ENCODE measurements around the gene OR8S1.
"Not testable (repeated sequence)": the region's sequence is repeated elsewhere in the genome, so short reads cannot be mapped to it uniquely, and the experiment has no call there.

Gene OR8S1, protein sequence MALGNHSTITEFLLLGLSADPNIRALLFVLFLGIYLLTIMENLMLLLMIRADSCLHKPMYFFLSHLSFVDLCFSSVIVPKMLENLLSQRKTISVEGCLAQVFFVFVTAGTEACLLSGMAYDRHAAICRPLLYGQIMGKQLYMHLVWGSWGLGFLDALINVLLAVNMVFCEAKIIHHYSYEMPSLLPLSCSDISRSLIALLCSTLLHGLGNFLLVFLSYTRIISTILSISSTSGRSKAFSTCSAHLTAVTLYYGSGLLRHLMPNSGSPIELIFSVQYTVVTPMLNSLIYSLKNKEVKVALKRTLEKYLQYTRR

DNA sequence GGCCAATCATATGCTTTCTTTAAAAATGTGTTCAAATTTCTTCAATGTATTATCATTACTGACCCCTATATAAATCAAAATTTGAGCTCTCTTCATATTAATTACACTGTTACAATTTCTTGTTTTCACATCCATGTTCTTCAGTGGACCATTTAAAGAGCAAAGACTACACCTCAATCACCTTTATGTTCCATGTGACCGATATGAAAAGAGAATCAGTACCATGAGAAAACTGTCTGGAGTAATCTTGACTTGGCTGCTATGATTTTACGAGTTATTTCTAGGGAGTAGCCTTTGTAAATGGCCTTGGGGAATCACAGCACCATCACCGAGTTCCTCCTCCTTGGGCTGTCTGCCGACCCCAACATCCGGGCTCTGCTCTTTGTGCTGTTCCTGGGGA is at the start of gene OR8S1:
TSS of gene OR8S1 (plus strand) at position 301 of the 400 bp plus-strand sequence. CDS start at position 301, 0 bp downstream.
- DNase-seq: no peak

DNA sequence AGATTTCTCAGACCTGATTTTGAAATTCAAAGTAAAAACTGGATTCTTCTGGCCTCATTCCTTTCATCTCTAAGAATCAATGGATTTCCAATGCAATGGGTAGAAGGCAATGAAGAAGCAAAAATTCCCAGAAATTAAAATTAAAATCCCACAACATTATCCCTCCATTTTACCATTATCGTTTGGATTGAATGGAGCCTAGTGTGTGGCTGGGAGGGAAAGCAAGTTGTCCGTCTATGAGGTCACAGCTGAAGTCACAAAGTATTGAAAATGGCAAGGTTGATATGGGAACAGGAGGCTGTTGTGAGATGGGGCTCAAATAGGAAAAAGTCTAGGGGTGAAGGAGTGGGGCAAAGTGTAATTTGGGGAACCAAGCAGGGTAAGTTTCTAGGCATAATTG is 43.2 kb upstream of the OR8S1 start, which contains the start of gene C12orf54:
TSS of gene C12orf54 (plus strand) at position 301 of the 400 bp plus-strand sequence. CDS start 799 bp downstream, outside the sequence.
- no peak for DNase-seq

DNA sequence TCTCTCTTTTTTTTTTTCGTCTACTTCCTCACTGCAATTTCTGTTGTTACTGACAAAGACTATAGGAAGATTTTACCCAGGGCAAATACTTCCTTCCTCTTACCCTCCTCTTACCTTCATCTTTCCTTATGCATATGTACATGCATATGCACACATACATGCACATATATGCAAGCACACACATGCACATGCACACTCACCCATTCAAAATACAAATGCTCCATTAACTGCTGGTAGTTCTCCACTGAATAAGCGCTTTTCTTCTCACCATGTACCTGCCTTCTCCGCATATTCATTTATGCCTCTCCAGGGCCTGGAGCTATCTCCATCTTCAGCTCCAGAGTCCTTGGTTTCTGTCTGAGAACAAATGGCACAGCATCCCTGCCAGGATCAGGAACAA is 42.5 kb upstream of the OR8S1 start:
- no peak for DNase-seq

DNA sequence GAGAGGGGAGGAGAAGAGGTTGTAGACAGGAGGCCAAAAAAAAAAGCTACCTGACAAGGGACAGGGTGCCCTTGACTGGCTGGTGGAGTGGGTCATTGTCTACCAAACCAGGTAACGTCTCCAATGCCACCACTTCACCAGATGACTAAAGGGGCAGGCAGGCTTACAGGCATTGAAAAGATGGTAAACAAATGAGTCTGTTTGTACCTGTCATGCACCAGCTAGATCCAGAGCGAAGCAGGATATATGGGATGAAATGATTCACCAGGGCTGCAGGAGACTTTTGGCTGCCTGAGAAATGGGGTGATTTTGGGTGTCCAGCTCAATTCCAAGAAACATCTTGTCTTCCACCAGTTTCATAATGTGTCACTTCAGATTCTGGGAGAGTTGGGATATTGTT is 39.2 kb upstream of the OR8S1 start:
- no peak for DNase-seq

DNA sequence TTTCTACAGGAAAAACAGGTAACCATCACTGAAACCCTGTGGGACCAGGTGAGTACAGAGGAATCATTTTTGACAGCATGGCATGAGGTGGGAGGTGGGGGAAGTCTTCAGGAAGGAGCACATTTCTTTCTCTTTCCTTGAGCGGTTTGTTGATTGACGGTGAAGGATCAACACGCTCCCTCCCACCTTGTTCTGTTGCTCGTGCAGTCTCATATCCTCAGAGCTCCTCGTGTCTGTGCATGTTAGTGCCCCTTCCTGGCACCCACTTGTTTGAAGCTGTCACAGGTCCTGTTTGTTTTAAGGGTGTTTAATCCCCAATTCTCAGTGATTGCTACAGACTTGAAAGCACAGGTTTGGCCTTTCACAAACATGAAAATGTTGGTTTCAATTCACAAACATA is 38.8 kb upstream of the OR8S1 start:
- no peak for DNase-seq

DNA sequence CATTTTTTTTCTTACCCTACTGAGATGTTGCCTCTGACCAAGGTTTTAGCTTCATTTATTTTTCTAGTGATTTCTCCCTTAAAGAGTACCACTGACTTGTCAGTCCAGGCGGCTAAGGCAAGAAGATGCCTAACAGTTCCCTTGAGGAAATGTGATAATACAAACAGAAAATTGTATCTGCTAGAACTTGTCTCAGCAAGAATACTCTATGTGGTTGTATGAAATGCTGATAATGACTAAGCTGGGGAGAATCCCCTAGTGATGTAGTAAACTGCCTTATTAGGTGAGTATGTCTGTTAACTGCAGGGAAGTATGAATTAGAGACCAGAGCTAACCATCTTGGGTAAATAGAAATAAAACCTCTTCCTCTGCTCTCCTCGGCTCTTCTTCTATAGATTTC is 36.4 kb upstream of the OR8S1 start:
- no peak for DNase-seq

DNA sequence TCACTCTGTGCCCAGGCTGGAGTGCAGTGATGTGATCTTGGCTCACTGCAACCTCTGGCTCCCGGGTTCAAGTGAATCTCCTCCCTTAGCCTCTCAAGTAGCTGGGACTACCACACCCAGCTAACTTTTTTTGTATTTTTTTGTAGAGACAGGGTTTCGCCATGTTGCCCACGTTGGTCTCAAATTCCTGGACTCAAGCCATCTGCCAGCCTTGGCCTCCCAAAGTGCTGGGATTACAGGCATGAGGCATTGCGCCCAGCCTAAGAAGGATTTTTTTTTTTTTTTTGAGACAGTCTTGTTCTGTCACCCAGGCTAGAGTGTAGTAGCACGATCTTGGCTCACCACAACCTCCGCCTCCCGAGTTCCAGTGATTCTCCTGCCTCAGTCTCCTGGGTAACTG is 36.0 kb upstream of the OR8S1 start:
- DNase-seq: not testable (repeated sequence)

DNA sequence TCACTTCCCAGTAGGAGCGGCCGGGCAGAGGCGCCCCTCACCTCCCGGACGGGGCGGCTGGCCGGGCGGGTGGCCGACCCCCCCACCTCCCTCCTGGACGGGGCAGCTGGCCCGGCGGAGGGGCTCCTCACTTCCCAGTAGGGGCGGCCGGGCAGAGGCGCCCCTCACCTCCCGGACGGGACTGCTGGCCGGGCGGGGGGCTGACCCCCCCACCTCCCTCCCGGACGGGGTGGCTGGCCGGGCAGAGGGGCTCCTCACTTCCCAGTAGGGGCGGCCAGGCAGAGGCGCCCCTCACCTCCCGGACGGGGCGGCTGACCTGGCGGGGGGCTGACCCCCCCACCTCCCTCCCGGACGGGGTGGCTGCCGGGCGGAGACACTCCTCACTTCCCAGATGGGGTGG is 25.2 kb upstream of the OR8S1 start:
- DNase-seq: not testable (repeated sequence)

DNA sequence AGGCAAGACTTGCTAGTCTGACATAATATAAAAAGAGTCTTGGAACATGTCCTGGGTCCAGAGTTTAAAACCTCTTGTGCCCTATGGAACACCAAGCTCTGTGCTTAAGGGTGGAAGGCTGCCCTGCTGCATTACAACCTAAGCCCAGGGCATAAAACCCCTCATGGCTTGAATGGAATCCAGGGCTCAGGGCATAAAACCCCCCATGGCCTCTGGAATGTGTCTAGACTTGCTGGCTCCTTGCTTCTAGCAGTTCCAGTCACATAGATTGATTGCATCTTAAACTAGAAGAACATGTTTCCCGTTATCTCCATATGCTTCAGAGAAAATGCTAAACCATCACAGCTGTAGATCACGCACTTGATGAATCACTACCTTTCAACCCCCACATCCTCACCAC is 18.6 kb upstream of the OR8S1 start:
- DNase-seq: not testable (repeated sequence)

DNA sequence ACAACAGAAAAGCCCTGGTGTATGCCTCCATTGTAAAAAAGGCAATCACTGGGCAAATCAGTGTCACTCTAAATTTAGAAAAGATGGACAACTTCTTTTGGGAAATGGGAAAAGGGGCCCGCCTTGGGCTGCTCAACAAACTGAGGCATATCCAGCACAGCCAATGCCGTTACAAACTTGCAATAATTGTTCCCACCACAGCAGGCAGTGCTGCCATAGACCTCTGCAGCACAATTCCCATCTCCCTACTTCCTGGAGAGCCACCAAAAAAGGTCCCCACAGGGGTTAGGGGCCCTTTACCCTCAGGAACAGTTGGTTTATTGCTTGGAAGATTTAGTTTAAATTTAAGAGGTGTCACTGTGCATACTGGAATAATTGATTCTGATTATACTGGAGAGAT is 16.4 kb upstream of the OR8S1 start:
- no peak for DNase-seq

DNA sequence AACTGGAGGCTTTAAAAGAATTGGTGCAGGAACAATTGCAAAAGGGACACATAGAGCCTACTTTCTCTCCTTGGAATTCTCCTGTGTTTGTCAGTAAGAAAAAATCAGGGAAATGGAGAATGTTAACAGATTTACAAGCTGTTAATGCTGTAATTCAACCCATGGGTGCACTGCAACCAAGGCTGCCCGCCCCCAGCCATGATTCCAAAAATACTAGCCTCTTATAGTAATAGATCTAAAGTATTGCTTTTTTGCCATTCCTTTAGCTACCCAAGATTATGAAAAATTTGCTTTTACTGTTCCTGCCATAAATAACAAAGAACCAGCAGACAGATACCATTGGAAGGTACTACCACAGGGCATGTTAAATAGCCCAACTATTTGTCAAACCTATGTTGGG is 15.3 kb upstream of the OR8S1 start:
- no peak for DNase-seq

DNA sequence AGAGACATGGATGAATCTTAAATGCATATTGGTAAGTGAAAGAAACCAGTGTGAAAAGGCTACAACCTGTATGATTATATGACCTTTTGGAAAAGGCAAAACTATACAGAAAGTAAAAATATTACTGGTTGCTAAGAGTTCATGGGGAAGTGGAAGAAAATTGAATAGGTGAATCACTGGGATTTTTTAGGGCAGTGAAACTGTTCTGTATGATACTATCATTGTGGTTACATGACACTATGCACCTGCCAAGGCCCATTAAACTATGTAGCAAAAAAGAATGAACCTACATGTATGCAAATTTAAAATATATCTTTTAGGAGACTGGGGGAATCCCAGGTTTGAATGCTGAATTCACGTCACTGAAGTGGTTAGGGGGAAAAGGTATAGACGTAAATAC is 12.6 kb upstream of the OR8S1 start:
- DNase-seq: no peak

DNA sequence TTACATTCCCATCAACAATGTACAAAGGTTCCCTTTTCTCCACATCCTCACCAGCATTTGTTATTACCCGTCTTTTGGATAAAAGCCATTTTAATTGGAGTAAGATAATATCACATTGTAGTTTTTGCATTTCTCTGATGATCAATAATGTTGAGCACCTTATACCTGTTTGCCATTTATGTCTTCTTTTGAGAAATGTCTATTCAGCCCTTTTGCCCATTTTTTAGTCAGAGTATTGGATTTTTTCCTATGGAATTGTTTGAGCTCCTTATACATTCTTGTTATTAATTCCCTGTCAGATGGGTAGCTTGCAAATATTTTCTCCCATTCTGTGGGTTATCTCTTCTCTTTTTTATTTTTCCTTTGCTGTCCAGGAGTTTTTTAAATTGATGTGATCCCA is 10.7 kb upstream of the OR8S1 start:
- no peak for DNase-seq

DNA sequence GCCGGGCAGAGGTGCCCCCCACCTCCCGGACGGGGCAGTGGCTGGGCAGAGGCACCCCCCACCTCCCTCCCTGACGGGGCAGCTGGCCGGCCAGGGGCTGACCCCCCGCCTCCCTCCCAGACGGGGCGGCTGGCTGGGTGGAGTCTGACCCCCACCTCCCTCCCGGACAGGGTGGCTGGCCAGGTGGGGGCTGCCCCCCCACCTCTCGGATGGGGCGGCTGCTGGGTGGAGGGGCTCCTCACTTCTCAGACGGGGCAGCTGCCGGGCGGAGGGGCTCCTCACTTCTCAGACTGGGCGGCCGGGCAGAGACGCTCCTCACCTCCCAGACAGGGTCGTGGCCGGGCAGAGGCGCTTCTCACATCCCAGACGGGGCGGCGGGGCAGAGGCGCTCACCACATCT is 5.1 kb upstream of the OR8S1 start:
- not testable (repeated sequence) for DNase-seq

DNA sequence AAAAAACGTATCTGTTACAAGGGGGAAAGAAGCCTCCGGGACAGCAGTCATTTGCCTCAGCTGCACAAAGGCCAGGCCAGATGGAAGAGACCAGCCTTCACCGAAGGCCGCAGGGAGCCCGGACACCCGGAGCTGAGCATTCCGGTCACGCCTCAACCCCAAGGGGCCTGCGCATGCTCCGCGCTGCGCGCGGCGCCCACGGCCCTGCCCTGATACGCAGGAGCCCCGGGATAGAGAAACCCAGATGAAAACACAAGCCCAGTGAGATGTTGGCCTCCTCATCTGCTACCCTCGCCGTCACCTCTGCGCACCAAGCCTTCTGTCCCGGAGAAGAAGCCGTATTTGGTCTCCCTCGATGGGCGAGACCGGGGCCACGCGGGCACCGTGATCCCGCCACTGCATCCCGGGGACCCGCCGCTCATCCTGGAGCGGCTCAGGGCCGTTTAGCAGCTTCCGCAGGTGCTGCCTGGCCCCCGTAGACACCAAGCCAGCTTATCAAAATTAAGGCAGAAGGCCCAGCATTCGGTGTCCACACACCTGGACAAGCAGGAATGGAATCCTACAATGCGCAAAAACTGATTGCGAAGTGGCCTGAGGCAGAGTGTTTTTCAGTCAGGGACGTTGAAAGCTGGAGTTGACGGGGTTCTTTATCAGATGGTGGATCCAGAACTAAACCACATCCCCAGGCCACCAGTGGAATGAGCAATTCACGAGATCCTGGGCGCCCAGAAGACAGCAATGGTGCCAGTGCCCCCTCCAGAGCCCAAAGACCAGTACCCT is 2.6 kb downstream of the OR8S1 start:
- no peak for DNase-seq

DNA sequence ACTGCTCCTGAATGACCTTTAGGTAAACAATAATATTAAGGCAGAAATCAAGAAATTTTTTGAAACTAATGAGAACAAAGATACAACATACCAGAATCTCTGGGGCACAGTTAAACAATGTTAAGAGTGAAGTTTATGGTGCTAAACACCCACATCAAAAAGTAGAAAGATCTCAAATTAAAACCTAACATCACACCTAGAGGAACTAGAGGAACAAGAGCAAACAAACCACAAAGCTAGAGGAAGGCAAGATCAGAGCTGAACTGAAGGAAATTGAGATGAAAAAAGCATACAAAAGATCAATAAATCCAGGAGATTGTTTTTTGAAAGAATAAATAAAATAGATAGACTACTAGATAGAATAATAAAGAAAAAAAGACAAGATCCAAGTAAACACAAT is 7.2 kb downstream of the OR8S1 start:
- no peak for DNase-seq

DNA sequence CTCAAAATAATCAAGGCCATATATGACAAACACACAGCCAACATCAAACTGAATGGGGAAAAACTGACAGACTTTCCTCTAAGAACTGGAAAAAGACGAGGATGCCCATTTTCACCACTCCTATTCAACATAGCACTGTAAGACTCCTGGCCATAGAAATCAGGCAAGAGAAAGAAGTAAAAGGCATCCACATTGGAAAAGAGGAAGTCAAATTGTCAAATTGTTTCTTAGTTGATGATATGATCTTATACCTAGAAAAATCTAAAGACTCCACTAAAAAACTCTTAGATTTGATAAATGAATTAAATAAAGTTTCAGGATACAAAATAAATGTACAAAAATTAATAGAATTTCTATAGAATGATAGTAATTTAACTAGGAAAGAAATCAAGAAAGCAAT is 11.2 kb downstream of the OR8S1 start:
- no peak for DNase-seq

DNA sequence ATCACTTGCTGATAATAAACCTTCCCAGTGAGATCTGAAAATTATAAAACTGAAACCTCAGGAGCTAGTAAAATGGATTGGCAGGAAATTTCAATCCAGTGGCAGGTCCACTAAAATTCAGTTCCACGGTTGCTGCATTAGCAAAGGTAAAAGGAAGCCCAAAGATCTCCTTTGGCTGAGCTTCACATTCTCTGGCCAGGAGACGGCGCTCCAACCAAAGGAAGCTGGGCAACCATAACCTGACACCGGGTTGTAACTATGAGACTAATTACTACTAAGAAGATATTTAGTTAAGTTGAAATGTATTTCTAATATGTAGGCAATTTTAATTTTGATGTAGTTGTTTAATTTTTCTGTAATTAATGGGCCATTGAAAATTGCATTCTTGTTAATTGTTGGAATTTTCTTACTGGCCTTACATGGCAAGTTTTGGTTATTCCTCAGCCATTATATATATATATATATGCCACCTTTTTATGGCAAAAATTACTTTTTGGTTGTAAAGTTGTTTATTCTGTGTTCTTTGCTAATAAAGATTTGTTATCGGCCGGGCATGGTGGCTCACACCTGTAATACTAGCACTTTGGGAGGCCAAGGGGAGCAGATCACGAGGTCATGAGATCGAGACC is 17.0 kb downstream of the OR8S1 start:
- DNase-seq: peak; percentile 67 to 73

DNA sequence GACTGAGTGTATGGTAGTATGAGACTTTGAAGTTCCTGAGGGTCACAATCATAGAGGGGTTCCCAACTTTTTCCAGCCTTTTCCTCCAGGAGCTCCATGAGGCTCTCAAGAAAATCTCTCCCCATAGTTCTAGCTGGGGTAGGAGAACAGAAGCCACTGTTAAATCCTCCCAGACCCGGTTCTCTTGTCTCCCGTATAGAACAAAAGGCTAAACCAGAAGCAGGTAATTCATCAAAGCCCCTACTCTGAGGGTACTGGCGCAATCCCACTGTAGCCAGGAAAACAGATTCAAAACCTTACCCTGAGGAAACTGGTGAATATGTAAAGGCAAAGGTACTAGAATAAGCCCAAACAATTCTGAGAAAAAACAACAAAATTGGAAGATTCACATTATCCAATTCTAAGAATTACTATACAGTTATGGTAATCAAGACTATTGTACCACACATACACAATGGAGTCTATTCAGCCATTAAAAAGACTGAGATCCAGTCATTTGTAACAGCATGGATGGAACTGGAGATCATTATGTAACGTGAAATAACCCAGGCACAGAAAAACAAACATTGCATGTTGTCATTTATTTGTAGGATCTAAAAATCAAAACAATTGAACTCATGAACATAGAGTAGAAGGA is 20.5 kb downstream of the OR8S1 start:
- no peak for DNase-seq

DNA sequence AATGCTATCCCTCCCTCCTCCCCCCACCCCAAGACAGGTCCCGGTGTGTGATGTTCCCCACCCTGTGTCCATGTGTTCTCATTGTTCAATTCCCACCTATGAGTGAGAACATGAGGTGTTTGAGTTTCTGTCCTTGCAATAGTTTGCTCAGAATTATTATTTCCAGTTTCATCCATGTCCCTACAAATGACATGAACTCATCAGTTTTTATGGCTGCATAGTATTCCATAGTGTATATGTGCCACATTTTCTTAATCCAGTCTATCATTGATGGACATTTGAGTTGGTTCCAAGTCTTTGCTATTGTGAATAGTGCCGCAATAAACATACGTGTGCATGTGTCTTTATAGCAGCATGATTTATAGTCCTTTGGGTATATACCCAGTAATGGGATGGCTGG is 21.6 kb downstream of the OR8S1 start:
- DNase-seq: not testable (repeated sequence)

DNA sequence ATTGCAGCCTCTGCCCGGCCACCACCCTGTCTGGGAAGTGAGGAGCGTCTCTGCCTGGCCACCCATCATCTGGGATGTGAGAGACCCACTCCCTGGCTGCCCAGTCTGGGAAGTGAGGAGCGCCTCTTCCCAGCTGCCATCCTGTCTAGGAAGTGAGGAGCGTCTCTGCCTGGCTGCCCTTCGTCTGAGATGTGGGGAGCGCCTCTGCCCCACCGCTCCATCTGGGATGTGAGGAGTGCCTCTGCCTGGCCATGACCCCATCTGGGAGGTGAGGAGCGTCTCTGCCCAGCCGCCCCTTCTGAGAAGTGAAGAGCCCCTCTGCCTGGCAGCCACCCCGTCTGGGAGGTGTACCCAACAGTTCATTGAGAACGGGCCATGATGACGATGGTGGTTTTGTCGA is 26.2 kb downstream of the OR8S1 start:
- DNase-seq: not testable (repeated sequence)

DNA sequence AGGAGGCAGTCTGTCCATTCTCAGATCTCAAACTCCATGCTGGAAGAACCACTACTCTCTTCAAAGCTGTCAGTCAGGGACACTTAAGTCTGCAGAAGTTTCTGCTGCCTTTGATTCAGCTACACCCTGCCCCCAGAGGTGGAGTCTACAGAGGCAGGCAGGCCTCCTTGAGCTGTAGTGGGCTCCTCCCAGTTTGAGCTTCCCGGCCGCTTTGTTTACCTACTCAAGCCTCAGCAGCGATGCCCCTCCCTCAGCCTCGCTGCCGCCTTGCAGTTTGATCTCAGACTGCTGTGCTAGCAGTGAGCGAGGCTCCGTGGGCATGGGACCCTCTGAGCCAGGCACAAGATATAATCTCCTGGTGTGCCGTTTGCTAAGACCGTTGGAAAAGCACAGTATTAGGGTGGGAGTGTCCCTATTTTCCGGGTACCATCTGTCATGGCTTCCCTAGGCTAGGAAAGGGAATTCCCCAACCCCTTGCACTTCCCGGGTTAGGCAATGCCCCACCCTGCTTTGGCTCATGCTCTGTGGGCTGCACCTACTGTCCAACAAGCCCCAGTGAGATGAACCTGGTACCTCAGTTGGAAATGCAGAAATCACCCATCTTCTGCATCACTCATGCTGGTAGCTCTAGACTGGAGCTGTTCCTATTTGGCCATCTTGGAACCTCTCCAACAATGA is 28.4 kb downstream of the OR8S1 start:
- DNase-seq: peak; percentile 36 to 46

DNA sequence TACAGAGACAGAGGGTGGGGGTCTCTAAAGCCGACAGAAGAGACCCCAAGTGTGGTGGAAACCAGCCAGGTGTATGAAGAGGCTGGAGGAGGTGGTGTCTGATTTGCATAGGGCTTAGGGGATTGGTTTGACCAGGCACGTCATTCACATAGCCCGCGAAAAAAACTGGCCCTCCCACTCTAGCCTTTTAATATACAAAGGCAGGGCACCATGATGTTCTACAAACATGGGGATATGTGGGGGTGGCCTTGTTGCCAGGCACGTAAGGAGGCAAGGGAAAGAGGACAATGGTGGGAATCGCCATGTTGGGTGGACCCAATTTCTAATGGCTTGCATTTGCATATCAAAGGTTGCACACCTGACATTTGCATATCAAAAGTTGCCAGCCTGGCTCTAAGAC is 31.2 kb downstream of the OR8S1 start:
- DNase-seq: no peak

Measured in activated CD4-positive, alpha-beta T cell treated with anti-CD3 and anti-CD28 coated beads, Interleukin-2, amount 50 U/mL, for 48 hours (primary cell).